GM19193 (cell line): ENCODE data around the gene IFNA8.

Experiments used
- POLR2A ChIP-seq: IDR thresholded peaks from 4 replicates; pipeline ENCODE4 v1.6.1; 2011; ENCODE audit not compliant: insufficient read depth, insufficient read length; ENCODE audit errors: extremely low read depth

Gene IFNA8

DNA sequence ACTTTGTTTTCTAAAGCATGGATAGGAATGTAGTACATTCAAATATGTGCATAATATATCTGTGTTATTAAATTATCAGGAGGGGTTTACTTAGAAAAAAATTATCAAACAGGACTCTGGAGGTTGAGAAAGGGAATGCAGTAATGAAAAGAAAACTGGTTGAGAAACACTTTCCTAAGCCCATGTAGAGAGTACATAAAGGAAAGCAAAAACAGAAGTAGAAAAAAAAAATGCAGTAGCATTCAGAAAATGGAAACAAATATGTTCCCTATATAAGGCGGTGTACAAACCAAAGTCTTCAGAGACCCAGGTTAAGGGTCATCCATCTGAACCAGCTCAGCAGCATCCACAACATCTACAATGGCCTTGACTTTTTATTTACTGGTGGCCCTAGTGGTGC is at the start of gene IFNA8:
TSS of gene IFNA8 (plus strand) at position 301 of the 400 bp plus-strand sequence. CDS start at position 361, 60 bp downstream.
- no peak for TF ChIP-seq POLR2A

GRCh38 chr9:21362287-21362686 is 46.6 kb upstream of the IFNA8 start:
- no peak for TF ChIP-seq POLR2A

DNA sequence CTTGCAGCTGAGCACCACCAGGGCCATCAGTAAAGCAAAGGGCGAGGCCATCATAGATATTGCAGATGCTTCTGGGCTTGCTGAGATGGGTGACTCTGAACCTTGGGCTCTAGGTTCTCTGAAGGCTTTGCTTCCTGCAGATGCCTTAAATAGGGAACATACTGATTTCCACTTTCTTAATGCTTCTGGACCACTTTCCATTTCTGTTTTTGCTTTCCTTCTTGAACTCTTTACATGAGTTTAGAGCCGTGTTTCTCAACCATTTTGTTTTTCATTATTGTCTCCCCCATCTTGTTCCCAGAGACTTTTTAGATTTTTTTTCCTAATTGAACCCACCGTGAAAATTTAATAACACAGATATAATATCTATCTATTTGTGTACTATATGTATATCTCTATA is 41.0 kb upstream of the IFNA8 start, which contains the start of gene IFNA13:
TSS of gene IFNA13 (minus strand) at position 101 of the 400 bp plus-strand sequence. CDS start at position 54, 47 bp downstream.
- TF ChIP-seq POLR2A = no peak

DNA sequence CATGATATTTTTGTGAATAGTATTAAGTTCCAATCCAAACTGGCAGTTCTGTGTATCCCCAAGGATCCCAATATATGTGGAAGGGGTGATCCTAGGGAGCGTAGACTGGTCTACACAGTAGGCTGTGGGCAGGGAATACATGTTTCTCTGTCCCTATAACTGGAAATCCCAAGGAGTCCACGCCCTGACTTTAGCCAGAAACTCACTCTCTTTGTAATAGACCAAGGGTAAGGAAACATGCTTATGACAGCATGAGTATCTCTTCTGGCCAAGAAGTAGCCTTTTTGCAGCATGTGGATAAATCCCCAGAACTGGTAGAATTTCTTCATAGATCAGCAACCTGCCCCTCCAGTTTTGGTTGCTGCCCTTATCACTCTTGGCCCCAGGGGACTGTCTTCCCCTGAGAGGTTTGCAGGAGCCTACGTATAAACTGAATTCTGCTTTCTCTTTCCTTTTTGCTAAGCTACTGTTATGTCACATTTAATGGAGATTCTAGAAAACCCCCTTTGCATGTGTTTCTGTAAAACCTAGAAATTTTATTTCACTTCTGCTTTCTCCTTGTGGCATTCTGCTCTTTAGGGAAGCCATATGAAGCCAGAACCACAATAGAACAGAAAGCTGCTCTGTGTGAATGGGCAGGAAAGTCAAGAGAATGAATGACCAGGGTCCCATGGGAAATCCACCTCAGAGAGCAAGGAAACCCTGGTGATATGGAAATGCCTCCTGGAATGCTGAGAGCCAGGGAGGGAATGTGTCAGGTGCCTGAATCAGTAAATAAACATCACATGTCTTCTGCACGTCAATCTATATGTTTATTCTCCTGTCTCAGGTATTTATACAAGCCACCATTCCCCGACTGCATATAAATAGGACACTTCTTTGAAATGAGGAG is 27.2 kb upstream of the IFNA8 start:
- TF ChIP-seq POLR2A = no peak

DNA sequence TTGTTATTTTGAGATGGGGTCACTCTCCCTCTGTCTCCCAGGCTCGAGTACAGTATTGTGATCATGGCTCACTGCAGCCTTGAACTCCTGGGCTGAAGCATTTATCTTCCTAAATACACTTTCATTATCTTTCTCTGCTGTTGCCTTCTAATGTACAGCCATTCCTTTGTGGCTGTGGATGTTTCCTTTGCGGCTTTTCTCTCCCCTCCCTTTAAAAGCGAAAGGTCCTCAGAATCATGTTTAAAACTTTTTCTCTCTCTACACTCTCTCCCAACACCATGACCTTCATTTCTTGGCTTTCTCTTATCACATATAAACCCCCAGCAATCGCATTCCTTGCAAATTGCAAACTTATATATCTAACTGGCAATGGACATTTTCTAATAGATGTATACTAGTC is 25.3 kb upstream of the IFNA8 start:
- no peak for TF ChIP-seq POLR2A

DNA sequence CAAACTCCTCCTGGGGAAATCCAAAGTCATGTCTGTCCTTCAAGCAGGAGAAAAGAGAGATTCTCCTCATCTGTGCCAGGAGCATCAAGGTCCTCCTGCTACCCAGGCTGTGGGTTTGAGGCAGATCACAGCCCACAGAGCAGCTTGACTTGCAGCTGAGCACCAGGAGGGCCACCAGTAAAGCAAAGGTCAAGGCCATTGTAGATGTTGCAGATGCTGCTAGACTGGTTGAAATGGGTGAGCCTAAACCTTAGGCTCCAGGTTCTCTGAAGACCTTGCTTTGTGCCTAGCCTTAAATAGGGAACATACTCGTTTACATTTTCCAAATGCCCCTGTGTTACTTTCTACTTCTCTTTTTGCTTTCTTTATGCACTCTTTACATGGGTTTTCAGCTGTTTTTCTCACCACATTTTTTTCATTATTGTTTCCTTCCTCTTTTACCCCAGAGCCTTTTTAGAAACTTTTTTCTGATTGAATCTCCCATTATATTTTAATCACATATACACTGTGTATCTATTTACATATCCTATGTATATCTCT is 23.7 kb upstream of the IFNA8 start, which contains the start of gene IFNA2:
TSS of gene IFNA2 (minus strand) at position 268 of the 540 bp plus-strand sequence. CDS start at position 199, 69 bp downstream.
- TF ChIP-seq POLR2A = no peak

GRCh38 chr9:21392270-21392669 is 16.6 kb upstream of the IFNA8 start:
- no peak for TF ChIP-seq POLR2A

GRCh38 chr9:21395778-21396717 is 12.9 kb upstream of the IFNA8 start:
- TF ChIP-seq POLR2A = no peak

DNA sequence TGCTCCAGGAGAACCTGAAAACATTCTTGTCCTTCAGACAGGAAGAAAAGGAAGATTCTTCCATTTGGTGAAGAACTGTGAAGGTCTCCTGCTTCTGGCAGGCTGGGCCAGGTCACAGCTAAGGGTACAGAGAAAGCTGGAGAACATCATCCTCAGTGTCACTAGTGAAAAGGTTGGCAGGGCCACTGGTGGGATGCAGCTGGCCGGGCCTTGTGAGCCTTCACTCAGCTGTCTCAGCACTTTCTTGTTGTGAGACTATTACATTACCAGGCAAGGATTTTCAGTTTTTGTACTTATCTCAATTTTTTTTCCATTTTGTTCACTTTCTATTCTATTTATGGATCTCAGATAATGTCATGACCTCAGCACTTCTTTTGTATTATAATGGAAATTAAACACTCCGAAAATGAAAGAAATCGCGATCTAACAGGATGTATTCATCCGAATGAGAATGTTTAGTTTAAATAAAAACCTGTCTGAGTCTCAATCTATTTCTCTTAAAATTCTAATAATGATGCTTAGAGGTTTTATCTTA is 9.9 kb upstream of the IFNA8 start:
- no peak for TF ChIP-seq POLR2A

DNA sequence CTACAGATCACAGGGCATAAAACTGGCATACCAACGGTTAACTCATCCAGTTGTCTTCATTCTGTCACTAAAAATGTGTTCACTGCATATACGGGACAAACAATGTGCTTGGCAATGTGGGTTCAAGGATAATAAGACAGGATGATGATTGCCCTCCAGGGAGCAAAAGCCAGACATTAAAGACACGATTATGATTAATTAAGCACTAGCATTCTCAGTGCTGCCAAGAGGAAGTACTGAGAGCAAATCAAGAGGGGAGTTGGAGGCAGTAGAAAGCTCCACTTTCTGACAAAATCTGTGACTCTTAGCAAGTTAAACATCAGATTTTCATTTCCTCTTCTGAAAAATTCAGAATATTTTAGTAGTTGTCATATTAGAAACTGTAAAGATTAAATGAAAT is 9.0 kb upstream of the IFNA8 start:
- no peak for TF ChIP-seq POLR2A

- TF ChIP-seq POLR2A = no peak
These were observed 6.3 kb upstream of the IFNA8 start for GRCh38 chr9:21402386-21403251.

- TF ChIP-seq POLR2A = no peak
These were observed 4.8 kb upstream of the IFNA8 start for GRCh38 chr9:21404146-21404545.

DNA sequence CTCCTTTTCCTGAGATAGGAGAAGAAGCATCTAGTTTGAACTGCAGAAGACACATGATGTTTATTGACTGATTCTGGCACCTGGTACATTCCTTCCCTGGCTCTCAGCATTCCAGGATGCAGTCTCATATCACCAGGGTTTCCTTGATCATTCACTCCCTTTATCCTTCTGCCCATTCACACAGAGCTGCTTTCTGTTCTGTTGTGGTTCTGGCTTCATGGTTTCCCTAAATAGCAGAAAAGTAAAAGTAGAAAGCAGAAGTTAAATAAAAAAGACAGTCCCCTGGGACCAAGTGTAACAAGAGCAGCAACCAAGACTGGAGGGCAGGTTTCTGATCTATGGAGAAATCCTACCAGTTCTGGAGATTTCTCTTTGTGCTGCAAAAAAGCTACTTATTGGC is 3.2 kb downstream of the IFNA8 start:
- no peak for TF ChIP-seq POLR2A

- TF ChIP-seq POLR2A = no peak
These were observed 4.2 kb downstream of the IFNA8 start for GRCh38 chr9:21413151-21413550.

DNA sequence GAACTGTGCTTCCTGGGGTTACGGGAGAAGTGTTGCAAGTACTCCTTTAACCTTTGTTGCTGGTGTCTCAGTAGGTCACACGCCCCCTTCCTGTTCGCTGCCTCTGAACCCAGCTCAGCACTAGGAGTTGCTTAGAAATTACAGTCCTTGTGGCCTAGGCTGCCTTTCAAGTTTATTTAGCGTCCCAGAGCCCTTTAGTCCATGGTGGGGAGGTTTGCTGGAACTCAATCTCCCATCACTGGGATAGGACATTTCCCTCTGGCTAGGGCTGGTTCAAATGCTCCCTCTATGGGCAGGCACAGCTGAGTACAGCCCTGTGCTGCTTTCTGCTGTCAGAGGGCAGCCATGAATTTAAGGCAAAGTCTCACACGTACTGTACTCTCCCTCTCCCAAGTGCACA is 4.7 kb downstream of the IFNA8 start:
- TF ChIP-seq POLR2A = no peak
